ENCODE results near the gene FYB2.
A peak's percentile ranks its signal among the peaks of the same experiment; 100 is the strongest.

FYB2 gene

GRCh38 chr1:56834137-56834900 lies 15.1 kb upstream of the FYB2 start:
- no peak for DNase-seq (ENCODE audit: low read depth)

GRCh38 chr1:56833088-56833487 lies 13.9 kb upstream of the FYB2 start:
- DNase-seq (ENCODE audit: low read depth) = no peak

GRCh38 chr1:56831871-56832693 lies 12.9 kb upstream of the FYB2 start:
- DNase-seq (ENCODE audit: low read depth) = peak; percentile 61

GRCh38 chr1:56830052-56830451 lies 10.8 kb upstream of the FYB2 start:
- no peak for DNase-seq (ENCODE audit: low read depth)

- no peak for DNase-seq (ENCODE audit: low read depth)
Observed at GRCh38 chr1:56827711-56828110, 8.5 kb upstream of the FYB2 start.

GRCh38 chr1:56825436-56825835 lies 6.2 kb upstream of the FYB2 start:
- no peak for DNase-seq (ENCODE audit: low read depth)

- no peak for DNase-seq (ENCODE audit: low read depth)
Observed at GRCh38 chr1:56824938-56825337, 5.7 kb upstream of the FYB2 start.

GRCh38 chr1:56824271-56824670 lies 5.1 kb upstream of the FYB2 start:
- no peak for DNase-seq (ENCODE audit: low read depth)

- no peak for DNase-seq (ENCODE audit: low read depth)
Observed at GRCh38 chr1:56821462-56821797, 2.2 kb upstream of the FYB2 start.

GRCh38 chr1:56820755-56821461 lies 1.7 kb upstream of the FYB2 start:
- peak; percentile 56 for DNase-seq (ENCODE audit: low read depth)

- no peak for DNase-seq (ENCODE audit: low read depth)
Observed at GRCh38 chr1:56817716-56818463, 1.3 kb downstream of the FYB2 start.

GRCh38 chr1:56816909-56817308 lies 2.3 kb downstream of the FYB2 start:
- DNase-seq (ENCODE audit: low read depth) = no peak

- no peak for DNase-seq (ENCODE audit: low read depth)
Observed at GRCh38 chr1:56816264-56816663, 2.9 kb downstream of the FYB2 start.

- no peak for DNase-seq (ENCODE audit: low read depth)
Observed at GRCh38 chr1:56814205-56814604, 5.0 kb downstream of the FYB2 start.

GRCh38 chr1:56811331-56811730 lies 7.9 kb downstream of the FYB2 start:
- no peak for DNase-seq (ENCODE audit: low read depth)

GRCh38 chr1:56808410-56808809 lies 10.8 kb downstream of the FYB2 start:
- no peak for DNase-seq (ENCODE audit: low read depth)

- DNase-seq (ENCODE audit: low read depth) = no peak
Observed at GRCh38 chr1:56806804-56807203, 12.4 kb downstream of the FYB2 start.

GRCh38 chr1:56803561-56804156 lies 15.5 kb downstream of the FYB2 start:
- DNase-seq (ENCODE audit: low read depth) = peak; percentile 34

GRCh38 chr1:56799605-56800400 lies 19.4 kb downstream of the FYB2 start:
- DNase-seq (ENCODE audit: low read depth) = no peak

- peak; percentile 38 for DNase-seq (ENCODE audit: low read depth)
Observed at GRCh38 chr1:56798053-56798471, 21.1 kb downstream of the FYB2 start.

All from HS-27A (cell line).